Measurements from ENCODE around the gene SH3GLB2. TPM values are rescaled to one million over a fixed set of nuclear protein-coding genes. Genes with fewer than 3 reads are reported as not detected.
A peak's percentile ranks its signal among the peaks of the same experiment; 100 is the strongest.

SH3GLB2 gene
- total and polyA plus RNA-seq, 3 donors from 2014 or later = 62.3 to 92.2 (median 88.8) TPM

DNA sequence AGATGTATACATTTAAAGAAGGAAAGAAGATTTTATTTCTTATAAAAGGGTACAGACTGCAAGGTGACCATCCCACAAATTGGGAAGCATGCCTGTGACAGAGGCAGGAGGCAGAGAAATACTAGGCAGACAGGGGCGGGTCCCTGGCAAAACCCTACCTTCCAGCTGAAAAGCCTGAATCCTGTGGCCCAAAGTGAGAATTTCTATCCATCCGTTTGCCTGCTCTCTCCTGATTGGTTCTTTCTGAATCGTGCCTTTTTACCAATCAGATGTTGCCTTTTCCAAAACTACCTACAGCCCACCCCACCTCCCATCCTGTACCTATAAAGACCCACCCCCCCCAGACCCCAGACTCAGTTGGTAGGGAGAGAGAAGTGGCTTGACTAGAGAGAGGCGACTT, 3.4 kb upstream of the SH3GLB2 start:
- Histone ChIP-seq H3K4me1 (peaks cover 17% of the 10 kb centered on the region), H3K4me3 (no peak overlapping the region), H3K9me3 (no peaks in the 10 kb centered on the region), H3K27me3 (no peaks in the 10 kb centered on the region), H3K36me3 (ENCODE audit: low read depth, missing control alignments) (no peaks in the 10 kb centered on the region), H3K27ac (no peak overlapping the region)
- 65 to 70% methylated on average over 4 of the region's 4 CpGs for WGBS, 2 donors
- intact Hi-C loops (cut with DNase I; ENCODE audit: low total_unique reads) = no loop called here
- TF ChIP-seq, protein P1, sequence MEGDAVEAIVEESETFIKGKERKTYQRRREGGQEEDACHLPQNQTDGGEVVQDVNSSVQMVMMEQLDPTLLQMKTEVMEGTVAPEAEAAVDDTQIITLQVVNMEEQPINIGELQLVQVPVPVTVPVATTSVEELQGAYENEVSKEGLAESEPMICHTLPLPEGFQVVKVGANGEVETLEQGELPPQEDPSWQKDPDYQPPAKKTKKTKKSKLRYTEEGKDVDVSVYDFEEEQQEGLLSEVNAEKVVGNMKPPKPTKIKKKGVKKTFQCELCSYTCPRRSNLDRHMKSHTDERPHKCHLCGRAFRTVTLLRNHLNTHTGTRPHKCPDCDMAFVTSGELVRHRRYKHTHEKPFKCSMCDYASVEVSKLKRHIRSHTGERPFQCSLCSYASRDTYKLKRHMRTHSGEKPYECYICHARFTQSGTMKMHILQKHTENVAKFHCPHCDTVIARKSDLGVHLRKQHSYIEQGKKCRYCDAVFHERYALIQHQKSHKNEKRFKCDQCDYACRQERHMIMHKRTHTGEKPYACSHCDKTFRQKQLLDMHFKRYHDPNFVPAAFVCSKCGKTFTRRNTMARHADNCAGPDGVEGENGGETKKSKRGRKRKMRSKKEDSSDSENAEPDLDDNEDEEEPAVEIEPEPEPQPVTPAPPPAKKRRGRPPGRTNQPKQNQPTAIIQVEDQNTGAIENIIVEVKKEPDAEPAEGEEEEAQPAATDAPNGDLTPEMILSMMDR (IDR thresholded peaks at IDR 0.05) = no peak
- no peak for TF ChIP-seq POLR2A (IDR thresholded peaks at IDR 0.05)
- no peak for DNase-seq

DNA sequence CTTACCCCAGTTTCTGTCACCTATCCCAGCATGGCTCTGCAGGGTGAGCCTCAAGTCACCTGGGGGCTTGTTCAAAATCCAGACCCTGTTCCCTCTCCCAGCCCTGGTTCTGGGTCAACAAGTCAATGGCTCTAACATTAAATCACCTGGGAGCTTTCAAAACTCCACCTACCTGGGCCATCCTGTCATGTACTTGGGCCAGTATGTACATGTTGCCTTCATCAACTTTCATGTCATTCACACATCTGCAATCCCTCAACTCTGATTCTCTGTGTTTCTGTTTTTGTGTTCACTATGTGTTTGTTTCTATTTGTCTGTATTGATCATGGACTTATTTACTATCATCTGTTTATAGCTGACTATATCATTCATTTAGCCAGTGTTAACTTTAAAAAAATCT, 2.1 kb upstream of the SH3GLB2 start:
- no peaks in the 10 kb centered on the region for H3K27me3 ChIP-seq
- intact Hi-C loops (cut with DNase I; ENCODE audit: low total_unique reads) = no loop called here
- DNase-seq = no peak
- no peak for TF ChIP-seq POLR2A (IDR thresholded peaks at IDR 0.05)
- TF ChIP-seq, protein P1 (IDR thresholded peaks at IDR 0.05) = no peak
- H3K9me3 ChIP-seq = no peaks in the 10 kb centered on the region
- no peak overlapping the region for H3K27ac ChIP-seq
- peaks cover 22% of the 10 kb centered on the region for H3K4me1 ChIP-seq
- H3K36me3 ChIP-seq (ENCODE audit: low read depth, missing control alignments) = no peaks in the 10 kb centered on the region
- no peak overlapping the region for H3K4me3 ChIP-seq

DNA sequence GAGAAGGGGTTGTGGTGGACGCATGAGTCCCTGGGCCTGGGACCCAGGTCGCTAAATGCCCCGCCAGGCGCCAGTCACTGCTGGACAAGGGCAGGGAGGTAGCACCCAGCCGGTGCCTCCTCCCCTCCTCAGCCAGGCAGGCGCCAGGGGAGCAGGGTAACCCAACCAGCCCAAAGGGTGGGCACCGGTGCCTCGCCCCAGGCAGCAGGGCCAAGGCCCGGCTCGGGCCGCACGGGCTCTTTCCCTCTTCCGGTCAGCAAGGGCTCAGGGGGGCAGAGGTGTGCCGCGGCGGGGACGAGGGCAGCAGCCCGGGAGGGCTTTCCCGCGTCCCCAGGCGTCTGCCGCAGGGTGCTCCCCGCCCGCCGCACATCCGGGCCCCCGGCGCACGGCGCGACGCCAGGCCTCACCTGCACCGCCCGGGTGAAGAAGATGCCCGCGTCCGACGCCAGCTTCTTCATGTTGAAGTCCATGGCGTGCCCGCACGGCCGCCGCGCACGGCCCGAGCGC, 393 bp downstream of the SH3GLB2 start:
- Histone ChIP-seq H3K9me3 (no peaks in the 10 kb centered on the region), H3K27me3 (no peaks in the 10 kb centered on the region), H3K36me3 (ENCODE audit: low read depth, missing control alignments) (no peaks in the 10 kb centered on the region), H3K4me1 (peaks cover 33% of the 10 kb centered on the region), H3K27ac (peak overlapping the region; percentile 33 to 68), H3K4me3 (peak overlapping the region; percentile 68 to 73)
- peak; percentile 46 for DNase-seq
- TF ChIP-seq, protein P1 (IDR thresholded peaks at IDR 0.05) = no peak
- TF ChIP-seq POLR2A (IDR thresholded peaks at IDR 0.05) = no peak
- intact Hi-C loops (cut with DNase I; ENCODE audit: low total_unique reads) = no loop called here
- 0% methylated on average over 1 to 43 of the region's 47 CpGs for WGBS, 2 donors

DNA sequence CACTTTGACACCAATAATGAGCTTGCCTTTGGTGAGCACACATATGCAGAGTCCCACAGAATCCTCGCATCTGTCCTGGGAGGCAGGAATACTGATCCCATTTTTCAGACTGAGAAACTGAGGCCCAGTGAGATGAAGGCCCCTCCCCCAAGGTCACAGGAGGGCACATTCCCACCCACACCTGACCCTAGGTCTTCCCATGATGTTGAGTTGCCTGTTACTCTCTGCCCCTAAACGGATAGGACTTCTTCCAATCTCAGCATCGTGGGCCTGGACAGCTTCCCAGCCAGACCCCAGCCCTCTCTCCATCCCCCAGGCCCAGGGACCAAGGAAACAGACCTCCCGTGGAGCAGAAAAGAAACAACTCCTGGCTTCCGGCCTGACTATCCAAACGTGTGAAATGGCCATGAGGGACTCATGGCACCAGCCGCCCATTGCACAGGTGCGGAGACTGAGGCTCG, 877 bp downstream of the SH3GLB2 start:
- 13 to 29% methylated on average over 9 of the region's 9 CpGs for WGBS, 2 donors
- H3K4me1 ChIP-seq = peaks cover 38% of the 10 kb centered on the region
- H3K36me3 ChIP-seq (ENCODE audit: low read depth, missing control alignments) = no peaks in the 10 kb centered on the region
- intact Hi-C loops (cut with DNase I; ENCODE audit: low total_unique reads) = no loop called here
- DNase-seq = no peak
- peak overlapping the region; percentile 33 to 68 for H3K27ac ChIP-seq
- peak overlapping the region; percentile 68 to 73 for H3K4me3 ChIP-seq
- H3K9me3 ChIP-seq = no peaks in the 10 kb centered on the region
- no peaks in the 10 kb centered on the region for H3K27me3 ChIP-seq
- TF ChIP-seq POLR2A (IDR thresholded peaks at IDR 0.05) = no peak
- TF ChIP-seq, protein P1 (IDR thresholded peaks at IDR 0.05) = no peak

Measured in testis (tissue), 3 donors.